Measurements from ENCODE around the gene CEMIP2. TPM values are rescaled to one million over a fixed set of nuclear protein-coding genes. Genes with fewer than 3 reads are reported as not detected.

Gene CEMIP2
- total and polyA plus RNA-seq, 7 experiments from 2014 or later = 17.6 to 183 (median 87.7) TPM

GRCh38 chr9:71669284-71669995, 98.9 kb downstream of the CEMIP2 start:
- H3K4me3 ChIP-seq (ENCODE audit: low read length) = no peak overlapping the region
- peaks cover 0 to 14% (median 0%) of the 10 kb centered on the region in 5 donors for H3K27me3 Mint-ChIP-seq

GRCh38 chr9:71668717-71669116, 99.6 kb downstream of the CEMIP2 start:
- no peaks in the 10 kb centered on the region for H3K4me1 ChIP-seq (ENCODE audit: control insufficient read depth in 2 of 2, insufficient read depth in 2 of 2, low read length in 2 of 2)
- Mint-ChIP-seq H3K36me3 (peaks cover 0 to 5% (median 0%) of the 10 kb centered on the region in 5 donors), H3K27ac (no peak overlapping the region), H3K9me3 (peaks cover 0 to 10% (median 0%) of the 10 kb centered on the region in 11 donors), H3K4me3 (no peak overlapping the region), H3K4me1 (peaks cover 0 to 10% (median 0%) of the 10 kb centered on the region in 7 donors), H3K27me3 (peaks cover 0 to 17% (median 0%) of the 10 kb centered on the region in 5 donors)
- DNase-seq (no peak), ATAC-seq (no peak)
- no peak overlapping the region for H3K4me3 ChIP-seq (ENCODE audit: low read length)
- no peaks in the 10 kb centered on the region for H3K9me3 ChIP-seq (ENCODE audit: control insufficient read depth in 2 of 3, low read length in 3 of 3)
- H3K27me3 ChIP-seq (ENCODE audit: control insufficient read depth in 2 of 2, insufficient read depth in 2 of 2, low read length in 2 of 2) = no peaks in the 10 kb centered on the region
- no peaks in the 10 kb centered on the region for H3K36me3 ChIP-seq (ENCODE audit: control insufficient read depth in 2 of 3, insufficient read depth in 3 of 3, low read length in 3 of 3)
- CTCF ChIA-PET = no interaction called here
- POLR2A ChIA-PET = interaction anchor here (0.7 kb wide), 1 partner anchor 159 kb away, joined by 3 read pairs; no protein-coding TSS in a partner anchor
- intact Hi-C loops (cut with micrococcal nuclease) = no loop called here
- H3K27ac ChIP-seq (ENCODE audit: low read depth, low read length) = no peak overlapping the region

More at GRCh38 chr9:71669284-71669995, 98.9 kb downstream of the CEMIP2 start:
- Histone ChIP-seq H3K36me3 (ENCODE audit: control insufficient read depth in 2 of 3, insufficient read depth in 3 of 3, low read length in 3 of 3) (no peaks in the 10 kb centered on the region), H3K27ac (ENCODE audit: low read depth, low read length) (no peak overlapping the region), H3K9me3 (ENCODE audit: control insufficient read depth in 2 of 3, low read length in 3 of 3) (no peaks in the 10 kb centered on the region), H3K27me3 (ENCODE audit: control insufficient read depth in 2 of 2, insufficient read depth in 2 of 2, low read length in 2 of 2) (no peaks in the 10 kb centered on the region), H3K4me1 (ENCODE audit: control insufficient read depth in 2 of 2, insufficient read depth in 2 of 2, low read length in 2 of 2) (no peaks in the 10 kb centered on the region)
- ChIA-PET POLR2A (interaction anchor here (0.7 kb wide), 1 partner anchor 158 kb away, joined by 3 read pairs; no protein-coding TSS in a partner anchor), CTCF (no interaction called here)
- H3K36me3 Mint-ChIP-seq = peaks cover 0 to 5% (median 0%) of the 10 kb centered on the region in 5 donors
- peaks cover 0 to 3% (median 0%) of the 10 kb centered on the region in 7 donors for H3K4me1 Mint-ChIP-seq
- H3K9me3 Mint-ChIP-seq = peaks cover 0 to 10% (median 0%) of the 10 kb centered on the region in 11 donors
- DNase-seq = no peak
- ATAC-seq = no peak
- intact Hi-C loops (cut with micrococcal nuclease) = no loop called here
- peak overlapping the region in 1 of 9 donors; percentile 33 for H3K27ac Mint-ChIP-seq
- no peak overlapping the region for H3K4me3 Mint-ChIP-seq

GRCh38 chr9:71665247-71665646, 103.1 kb downstream of the CEMIP2 start:
- DNase-seq (no peak), ATAC-seq (no peak)
- Mint-ChIP-seq H3K27ac (no peak overlapping the region), H3K4me3 (no peak overlapping the region), H3K4me1 (peaks cover 0 to 12% (median 0%) of the 10 kb centered on the region in 7 donors), H3K9me3 (peaks cover 0 to 10% (median 0%) of the 10 kb centered on the region in 11 donors), H3K27me3 (peaks cover 0 to 16% (median 0%) of the 10 kb centered on the region in 5 donors), H3K36me3 (peaks cover 0 to 4% (median 0%) of the 10 kb centered on the region in 5 donors)
- Histone ChIP-seq H3K27me3 (ENCODE audit: control insufficient read depth in 2 of 2, insufficient read depth in 2 of 2, low read length in 2 of 2) (no peaks in the 10 kb centered on the region), H3K4me3 (ENCODE audit: low read length) (no peak overlapping the region), H3K9me3 (ENCODE audit: control insufficient read depth in 2 of 3, low read length in 3 of 3) (no peaks in the 10 kb centered on the region), H3K4me1 (ENCODE audit: control insufficient read depth in 2 of 2, insufficient read depth in 2 of 2, low read length in 2 of 2) (no peaks in the 10 kb centered on the region), H3K36me3 (ENCODE audit: control insufficient read depth in 2 of 3, insufficient read depth in 3 of 3, low read length in 3 of 3) (no peaks in the 10 kb centered on the region), H3K27ac (ENCODE audit: low read depth, low read length) (no peak overlapping the region)
- POLR2A ChIA-PET = no interaction called here
- CTCF ChIA-PET = no interaction called here
- intact Hi-C loops (cut with micrococcal nuclease) = no loop called here

GRCh38 chr9:71664566-71664965, 103.7 kb downstream of the CEMIP2 start:
- Histone ChIP-seq H3K27ac (ENCODE audit: low read depth, low read length) (no peak overlapping the region), H3K4me1 (ENCODE audit: control insufficient read depth in 2 of 2, insufficient read depth in 2 of 2, low read length in 2 of 2) (no peaks in the 10 kb centered on the region), H3K36me3 (ENCODE audit: control insufficient read depth in 2 of 3, insufficient read depth in 3 of 3, low read length in 3 of 3) (no peaks in the 10 kb centered on the region), H3K4me3 (ENCODE audit: low read length) (no peak overlapping the region), H3K9me3 (ENCODE audit: control insufficient read depth in 2 of 3, low read length in 3 of 3) (no peaks in the 10 kb centered on the region), H3K27me3 (ENCODE audit: control insufficient read depth in 2 of 2, insufficient read depth in 2 of 2, low read length in 2 of 2) (no peaks in the 10 kb centered on the region)
- Mint-ChIP-seq H3K36me3 (peaks cover 0 to 4% (median 0%) of the 10 kb centered on the region in 5 donors), H3K4me1 (peaks cover 0 to 18% (median 0%) of the 10 kb centered on the region in 7 donors), H3K27me3 (peaks cover 0 to 16% (median 0%) of the 10 kb centered on the region in 5 donors), H3K4me3 (peak overlapping the region in 1 of 10 donors; percentile 15), H3K9me3 (peaks cover 0 to 10% (median 0%) of the 10 kb centered on the region in 11 donors), H3K27ac (peak overlapping the region in 1 of 9 donors; percentile 25)
- POLR2A ChIA-PET = no interaction called here
- no peak for ATAC-seq
- CTCF ChIA-PET = no interaction called here
- DNase-seq = no peak
- intact Hi-C loops (cut with micrococcal nuclease) = loop anchor here in 1 of 2 donors (5.0 kb wide), 2 partner anchors 37 to 48 kb away; no protein-coding TSS in a partner anchor

GRCh38 chr9:71663931-71664459, 104.3 kb downstream of the CEMIP2 start:
- H3K27ac Mint-ChIP-seq = no peak overlapping the region
- peaks cover 0 to 4% (median 0%) of the 10 kb centered on the region in 5 donors for H3K36me3 Mint-ChIP-seq
- peaks cover 0 to 8% (median 0%) of the 10 kb centered on the region in 11 donors for H3K9me3 Mint-ChIP-seq
- H3K27ac ChIP-seq (ENCODE audit: low read depth, low read length) = no peak overlapping the region
- H3K27me3 ChIP-seq (ENCODE audit: control insufficient read depth in 2 of 2, insufficient read depth in 2 of 2, low read length in 2 of 2) = no peaks in the 10 kb centered on the region
- intact Hi-C loops (cut with micrococcal nuclease) = loop anchor here in 1 of 2 donors (5.0 kb wide), 2 partner anchors 37 to 48 kb away; no protein-coding TSS in a partner anchor
- ChIA-PET CTCF (no interaction called here), POLR2A (no interaction called here)
- no peak overlapping the region for H3K4me3 ChIP-seq (ENCODE audit: low read length)
- H3K4me3 Mint-ChIP-seq = peak overlapping the region in 1 of 10 donors; percentile 15
- H3K4me1 ChIP-seq (ENCODE audit: control insufficient read depth in 2 of 2, insufficient read depth in 2 of 2, low read length in 2 of 2) = no peaks in the 10 kb centered on the region
- DNase-seq = no peak
- peaks cover 0 to 18% (median 0%) of the 10 kb centered on the region in 7 donors for H3K4me1 Mint-ChIP-seq
- no peak for ATAC-seq
- H3K36me3 ChIP-seq (ENCODE audit: control insufficient read depth in 2 of 3, insufficient read depth in 3 of 3, low read length in 3 of 3) = no peaks in the 10 kb centered on the region
- H3K27me3 Mint-ChIP-seq = peaks cover 0 to 16% (median 0%) of the 10 kb centered on the region in 5 donors
- no peaks in the 10 kb centered on the region for H3K9me3 ChIP-seq (ENCODE audit: control insufficient read depth in 2 of 3, low read length in 3 of 3)

- H3K27me3 Mint-ChIP-seq = peaks cover 0 to 11% (median 0%) of the 10 kb centered on the region in 5 donors
- intact Hi-C loops (cut with micrococcal nuclease) = loop anchor here in 1 of 2 donors (5.0 kb wide), 2 partner anchors 36 to 49 kb away; no protein-coding TSS in a partner anchor
- H3K4me3 Mint-ChIP-seq = no peak overlapping the region
- CTCF ChIA-PET = no interaction called here
- POLR2A ChIA-PET = no interaction called here
- Histone ChIP-seq H3K36me3 (ENCODE audit: control insufficient read depth in 2 of 3, insufficient read depth in 3 of 3, low read length in 3 of 3) (no peaks in the 10 kb centered on the region), H3K4me3 (ENCODE audit: low read length) (no peak overlapping the region), H3K4me1 (ENCODE audit: control insufficient read depth in 2 of 2, insufficient read depth in 2 of 2, low read length in 2 of 2) (no peaks in the 10 kb centered on the region), H3K27me3 (ENCODE audit: control insufficient read depth in 2 of 2, insufficient read depth in 2 of 2, low read length in 2 of 2) (no peaks in the 10 kb centered on the region), H3K27ac (ENCODE audit: low read depth, low read length) (no peak overlapping the region), H3K9me3 (ENCODE audit: control insufficient read depth in 2 of 3, low read length in 3 of 3) (no peaks in the 10 kb centered on the region)
- H3K9me3 Mint-ChIP-seq = peaks cover 0 to 2% (median 0%) of the 10 kb centered on the region in 11 donors
- H3K36me3 Mint-ChIP-seq = peaks cover 0 to 5% (median 0%) of the 10 kb centered on the region in 5 donors
- DNase-seq (no peak), ATAC-seq (no peak)
- peaks cover 0 to 18% (median 0%) of the 10 kb centered on the region in 7 donors for H3K4me1 Mint-ChIP-seq
- H3K27ac Mint-ChIP-seq = no peak overlapping the region
These were observed 105.1 kb downstream of the CEMIP2 start for GRCh38 chr9:71663216-71663615.
